ENCODE data around the gene CACNA1B. TPM values are rescaled to one million over a fixed set of nuclear protein-coding genes. Genes with fewer than 3 reads are reported as not detected.

CACNA1B gene

Small RNA genes within 50 kb of the gene (small RNA-seq; reads per million reads assigned to genes)
- not detected for gene AL591424.2 (ENCODE audit: insufficient read depth)
- gene MIR602 (ENCODE audit: insufficient read depth): not detected
